Measurements from ENCODE around the gene CPNE4. TPM values are rescaled to one million over a fixed set of nuclear protein-coding genes. Genes with fewer than 3 reads are reported as not detected.

The CPNE4 gene
- total RNA-seq, 1 donor from 2014 or later = 0.26 TPM

DNA sequence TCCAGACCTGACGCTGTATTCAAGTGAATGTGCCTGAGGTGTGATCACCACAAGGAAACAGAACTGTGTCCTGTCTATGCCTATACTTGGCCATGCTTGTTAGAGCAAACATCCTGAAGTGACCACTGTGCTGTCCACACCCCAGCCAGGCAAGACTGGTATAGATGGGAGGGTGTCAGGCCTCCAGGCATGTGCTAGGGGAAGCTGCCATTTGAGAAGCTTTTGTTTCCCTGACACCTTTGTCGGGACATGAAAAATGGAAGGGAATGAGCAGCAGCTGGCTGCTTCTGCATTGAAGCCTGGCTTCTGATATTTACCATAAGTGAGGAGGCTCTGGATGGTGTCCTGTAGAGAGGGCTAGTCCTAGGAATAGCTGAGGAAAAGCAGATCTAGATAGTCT lies 106.2 kb downstream of the CPNE4 start:
- H3K36me3 ChIP-seq = no peaks in the 10 kb centered on the region
- H3K27me3 ChIP-seq = no peaks in the 10 kb centered on the region
- no peaks in the 10 kb centered on the region for H3K9me3 ChIP-seq
- no peak for ATAC-seq
- H3K4me3 ChIP-seq = no peak overlapping the region
- intact Hi-C loops (cut with DNase I) = no loop called here
- TF ChIP-seq, protein P1, sequence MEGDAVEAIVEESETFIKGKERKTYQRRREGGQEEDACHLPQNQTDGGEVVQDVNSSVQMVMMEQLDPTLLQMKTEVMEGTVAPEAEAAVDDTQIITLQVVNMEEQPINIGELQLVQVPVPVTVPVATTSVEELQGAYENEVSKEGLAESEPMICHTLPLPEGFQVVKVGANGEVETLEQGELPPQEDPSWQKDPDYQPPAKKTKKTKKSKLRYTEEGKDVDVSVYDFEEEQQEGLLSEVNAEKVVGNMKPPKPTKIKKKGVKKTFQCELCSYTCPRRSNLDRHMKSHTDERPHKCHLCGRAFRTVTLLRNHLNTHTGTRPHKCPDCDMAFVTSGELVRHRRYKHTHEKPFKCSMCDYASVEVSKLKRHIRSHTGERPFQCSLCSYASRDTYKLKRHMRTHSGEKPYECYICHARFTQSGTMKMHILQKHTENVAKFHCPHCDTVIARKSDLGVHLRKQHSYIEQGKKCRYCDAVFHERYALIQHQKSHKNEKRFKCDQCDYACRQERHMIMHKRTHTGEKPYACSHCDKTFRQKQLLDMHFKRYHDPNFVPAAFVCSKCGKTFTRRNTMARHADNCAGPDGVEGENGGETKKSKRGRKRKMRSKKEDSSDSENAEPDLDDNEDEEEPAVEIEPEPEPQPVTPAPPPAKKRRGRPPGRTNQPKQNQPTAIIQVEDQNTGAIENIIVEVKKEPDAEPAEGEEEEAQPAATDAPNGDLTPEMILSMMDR (IDR thresholded peaks at IDR 0.05) = no peak
- no peak for DNase-seq
- H3K4me1 ChIP-seq = no peaks in the 10 kb centered on the region
- no peak overlapping the region for H3K27ac ChIP-seq

DNA sequence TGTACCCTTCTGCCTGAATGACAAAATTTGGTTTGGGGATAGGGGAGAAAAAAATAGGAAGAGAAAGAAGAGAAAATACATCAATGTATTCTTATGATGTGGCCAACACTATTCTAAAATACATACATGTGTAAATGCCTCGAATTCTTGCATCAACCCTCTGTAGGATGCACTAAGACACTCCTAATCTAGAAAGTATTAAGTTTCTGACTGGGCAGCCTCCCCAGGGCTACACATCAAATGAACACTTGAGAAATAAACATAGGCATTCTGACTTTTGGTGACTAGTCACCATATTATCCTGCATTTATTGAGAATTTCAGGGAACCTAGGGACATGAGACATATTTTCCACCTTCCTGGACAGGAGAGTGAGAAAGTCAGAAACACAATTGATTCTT lies 109.2 kb downstream of the CPNE4 start:
- intact Hi-C loops (cut with DNase I) = no loop called here
- TF ChIP-seq, protein P1 (IDR thresholded peaks at IDR 0.05) = no peak
- no peak overlapping the region for H3K27ac ChIP-seq
- no peaks in the 10 kb centered on the region for H3K9me3 ChIP-seq
- no peak for ATAC-seq
- no peaks in the 10 kb centered on the region for H3K36me3 ChIP-seq
- DNase-seq = no peak
- H3K4me3 ChIP-seq = no peak overlapping the region
- no peaks in the 10 kb centered on the region for H3K4me1 ChIP-seq
- H3K27me3 ChIP-seq = no peaks in the 10 kb centered on the region

DNA sequence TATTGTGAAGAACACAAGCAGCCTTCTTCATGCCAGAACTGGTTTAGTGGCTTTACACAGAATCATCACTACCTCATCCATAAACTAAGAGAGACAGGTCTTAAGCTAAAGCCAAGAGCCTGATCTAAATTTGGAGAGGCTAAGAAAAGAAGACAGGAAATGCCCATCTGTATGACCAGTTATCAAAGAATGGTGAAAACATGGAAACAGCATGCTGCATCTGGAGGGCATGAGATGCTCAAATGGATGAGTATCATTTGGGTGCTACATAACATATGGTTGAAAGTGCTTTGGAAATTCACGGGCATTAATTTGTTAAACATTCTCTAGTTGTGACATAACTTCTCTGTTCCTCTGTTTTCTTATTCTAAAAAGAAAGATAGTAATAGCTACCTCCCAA lies 112.5 kb downstream of the CPNE4 start:
- H3K4me3 ChIP-seq = no peak overlapping the region
- no peaks in the 10 kb centered on the region for H3K36me3 ChIP-seq
- H3K27me3 ChIP-seq = no peaks in the 10 kb centered on the region
- H3K4me1 ChIP-seq = no peaks in the 10 kb centered on the region
- no peak for DNase-seq
- no peak for ATAC-seq
- intact Hi-C loops (cut with DNase I) = no loop called here
- no peaks in the 10 kb centered on the region for H3K9me3 ChIP-seq
- TF ChIP-seq, protein P1 (IDR thresholded peaks at IDR 0.05) = no peak
- H3K27ac ChIP-seq = no peak overlapping the region

GRCh38 chr3:131917006-131917405 lies 117.8 kb downstream of the CPNE4 start:
- no peaks in the 10 kb centered on the region for H3K4me1 ChIP-seq
- TF ChIP-seq, protein P1 (IDR thresholded peaks at IDR 0.05) = no peak
- DNase-seq = no peak
- H3K27ac ChIP-seq = no peak overlapping the region
- no peaks in the 10 kb centered on the region for H3K9me3 ChIP-seq
- H3K27me3 ChIP-seq = no peaks in the 10 kb centered on the region
- no peak overlapping the region for H3K4me3 ChIP-seq
- no peaks in the 10 kb centered on the region for H3K36me3 ChIP-seq
- intact Hi-C loops (cut with DNase I) = no loop called here
- ATAC-seq = no peak

DNA sequence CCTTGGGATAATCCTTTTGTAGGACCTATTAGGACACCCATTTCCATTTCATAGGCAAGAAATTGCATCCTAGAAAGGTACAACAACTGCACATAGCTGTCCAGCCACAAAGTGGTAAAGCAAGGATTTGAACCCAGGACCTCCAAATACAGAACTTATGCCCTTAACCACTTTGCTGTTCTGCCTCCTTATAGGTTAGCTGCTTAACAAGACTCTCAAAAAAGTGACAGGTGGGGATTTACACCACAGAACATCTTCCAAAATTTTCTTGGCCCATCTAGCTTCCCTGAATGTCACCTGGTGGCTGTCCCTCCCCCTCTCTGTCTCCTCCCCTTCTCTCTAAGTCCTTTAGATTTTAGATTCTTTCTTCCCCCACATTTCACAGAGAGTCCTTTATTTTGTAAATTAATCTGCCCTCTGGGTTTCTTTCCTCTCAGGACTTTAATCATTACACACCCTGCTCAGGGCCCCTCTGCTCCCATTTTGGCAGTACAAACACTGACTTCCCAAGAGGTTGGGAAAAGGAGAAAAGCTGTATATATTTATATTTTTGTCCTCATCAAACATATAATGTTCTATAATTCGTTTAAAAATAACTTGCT lies 120.6 kb downstream of the CPNE4 start:
- Histone ChIP-seq H3K4me3 (no peak overlapping the region), H3K36me3 (no peaks in the 10 kb centered on the region), H3K9me3 (no peaks in the 10 kb centered on the region), H3K4me1 (no peaks in the 10 kb centered on the region), H3K27ac (no peak overlapping the region), H3K27me3 (no peaks in the 10 kb centered on the region)
- TF ChIP-seq, protein P1 (IDR thresholded peaks at IDR 0.05) = no peak
- intact Hi-C loops (cut with DNase I) = no loop called here
- ATAC-seq (no peak), DNase-seq (no peak)

GRCh38 chr3:131912255-131912654 lies 122.6 kb downstream of the CPNE4 start:
- Histone ChIP-seq H3K36me3 (no peaks in the 10 kb centered on the region), H3K9me3 (no peaks in the 10 kb centered on the region)
- intact Hi-C loops (cut with DNase I) = no loop called here

More at GRCh38 chr3:131912255-131912654, 122.6 kb downstream of the CPNE4 start:
- ATAC-seq (no peak), DNase-seq (no peak)
- Histone ChIP-seq H3K4me3 (no peak overlapping the region), H3K27ac (no peak overlapping the region), H3K27me3 (no peaks in the 10 kb centered on the region), H3K4me1 (no peaks in the 10 kb centered on the region)
- TF ChIP-seq, protein P1 (IDR thresholded peaks at IDR 0.05) = no peak
